K562 treated with DMSO at 1 percent for 4 hours (cell line): Measurements from ENCODE around the gene CMTM7. TPM values are rescaled to one million over a fixed set of nuclear protein-coding genes. Genes with fewer than 3 reads are reported as not detected.

Experiments used
- total RNA-seq: library from RNA; unstranded; fragments of 300-600 nt; gene quantifications from 2 replicates; pipeline ENCODE4 v1.2.3, GENCODE V29; 2022; ENCODE audit not compliant: insufficient read depth

Gene CMTM7
- total RNA-seq, result 0.91 TPM in 1 of 2 replicates, not detected in the other

GRCh38 chr3:32391643-32392535 is at the start of gene CMTM7:
CMTM7 (plus strand) TSS chr3:32391853; CDS start chr3:32391907, 54 bp downstream.

GRCh38 chr3:32502118-32502945 is 110.7 kb downstream of the CMTM7 start, which contains the start of gene CMTM6:
CMTM6 (minus strand) TSS chr3:32502852; CDS start chr3:32502745, 107 bp downstream.

Other genes with a start within 250 kb of the CMTM7 start
- gene CMTM8, start 153.2 kb upstream of the CMTM7 start, total RNA-seq, result not detected in 2 replicates
- gene CMTM6, start 111.0 kb downstream of the CMTM7 start, total RNA-seq, result 13.7 and 17.0 TPM in 2 replicates
- 33.9 and 37.8 TPM in 2 replicates for gene DYNC1LI1, start 179.0 kb downstream of the CMTM7 start, total RNA-seq